GM18508 (cell line): ENCODE results near the gene ATXN7L2.

Source experiments
- ATAC-seq: cut with Tn5 transposase; IDR thresholded peaks from one replicate; pipeline ENCODE4 v1.9.1; 2021; ENCODE audit warnings: moderate number of reproducible peaks; ENCODE audit not compliant: insufficient read depth, unreplicated experiment

The ATXN7L2 gene

DNA sequence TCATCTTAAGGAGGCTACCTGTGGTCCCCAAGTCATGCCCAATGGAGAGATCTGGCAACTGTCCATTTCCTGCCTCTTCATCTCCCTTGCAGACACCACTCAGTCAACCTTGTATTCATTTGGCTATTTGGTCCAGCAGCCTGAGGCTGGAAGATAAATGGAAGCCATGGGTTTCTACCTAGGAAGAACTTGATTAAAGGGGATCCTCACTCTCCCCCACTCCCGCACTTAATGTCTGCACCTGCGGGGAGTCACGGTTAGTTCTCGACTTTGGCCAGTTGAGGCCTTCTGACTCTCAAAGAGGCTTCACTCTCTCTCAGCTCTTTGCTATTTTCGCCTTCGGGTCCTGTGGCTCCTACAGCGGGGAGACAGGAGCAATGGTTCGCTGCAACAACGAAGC is 8.4 kb upstream of the ATXN7L2 start:
- no peak for ATAC-seq

DNA sequence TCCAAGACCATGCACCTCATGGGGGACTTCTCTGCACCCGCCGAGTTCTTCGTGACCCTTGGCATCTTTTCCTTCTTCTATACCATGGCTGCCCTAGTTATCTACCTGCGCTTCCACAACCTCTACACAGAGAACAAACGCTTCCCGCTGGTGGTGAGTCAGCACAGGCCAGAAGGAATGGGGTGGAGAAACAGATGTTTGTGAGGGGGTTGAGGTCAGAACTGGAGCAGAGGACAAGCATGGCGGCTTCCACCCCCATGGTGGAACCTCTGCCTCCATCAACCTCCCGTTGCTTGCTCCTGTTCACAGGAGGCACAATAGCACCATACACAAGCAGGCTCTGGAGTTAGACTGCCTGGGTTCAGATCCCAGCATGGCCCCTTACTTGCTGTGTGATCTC is 6.9 kb upstream of the ATXN7L2 start:
- ATAC-seq, result no peak

DNA sequence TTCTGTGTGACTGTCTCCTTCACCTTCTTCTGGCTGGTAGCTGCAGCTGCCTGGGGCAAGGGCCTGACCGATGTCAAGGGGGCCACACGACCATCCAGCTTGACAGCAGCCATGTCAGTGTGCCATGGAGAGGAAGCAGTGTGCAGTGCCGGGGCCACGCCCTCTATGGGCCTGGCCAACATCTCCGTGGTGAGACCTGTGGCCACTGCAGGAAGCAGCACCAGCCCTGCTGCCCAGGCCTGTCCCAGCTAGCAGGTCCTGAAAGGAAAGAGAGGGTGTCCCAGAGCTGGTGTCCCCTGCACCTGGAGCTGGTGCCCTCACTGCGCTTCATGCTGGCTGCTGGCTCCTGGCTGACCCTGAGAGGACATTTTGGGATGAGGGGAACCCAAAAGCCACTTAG is 5.9 kb upstream of the ATXN7L2 start:
- ATAC-seq, result no peak

DNA sequence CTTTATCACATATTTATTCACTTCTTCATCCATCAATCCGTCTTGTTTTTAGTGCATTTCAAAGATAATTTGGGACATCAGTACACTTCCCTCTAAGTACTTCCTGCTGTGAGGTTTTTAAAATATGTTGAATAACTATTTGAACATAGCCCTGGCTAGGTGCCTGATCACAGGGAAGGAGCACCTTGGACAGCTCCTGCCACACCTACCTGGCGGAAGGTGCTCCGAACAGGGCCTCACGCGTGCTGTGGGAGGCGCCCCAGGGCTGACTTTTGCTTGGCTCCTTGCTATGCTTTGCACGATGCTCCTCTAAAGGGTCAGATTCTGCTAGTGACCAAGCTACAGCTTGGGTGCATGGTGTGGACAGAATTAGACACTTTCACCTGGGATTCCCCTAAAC is 4.9 kb upstream of the ATXN7L2 start:
- no peak for ATAC-seq

DNA sequence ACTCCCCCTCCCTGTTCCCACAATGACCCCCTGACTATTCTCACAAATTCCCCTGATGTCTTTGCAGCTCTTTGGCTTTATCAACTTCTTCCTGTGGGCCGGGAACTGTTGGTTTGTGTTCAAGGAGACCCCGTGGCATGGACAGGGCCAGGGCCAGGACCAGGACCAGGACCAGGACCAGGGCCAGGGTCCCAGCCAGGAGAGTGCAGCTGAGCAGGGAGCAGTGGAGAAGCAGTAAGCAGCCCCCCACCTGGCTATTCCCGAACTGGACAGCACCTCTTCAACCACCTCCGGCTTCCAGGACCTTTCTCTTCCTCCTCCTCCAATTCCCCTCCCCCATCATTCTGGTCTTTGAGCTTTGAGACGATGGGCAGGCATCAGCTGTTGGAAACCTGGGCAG is 4.4 kb upstream of the ATXN7L2 start:
- ATAC-seq, result no peak

DNA sequence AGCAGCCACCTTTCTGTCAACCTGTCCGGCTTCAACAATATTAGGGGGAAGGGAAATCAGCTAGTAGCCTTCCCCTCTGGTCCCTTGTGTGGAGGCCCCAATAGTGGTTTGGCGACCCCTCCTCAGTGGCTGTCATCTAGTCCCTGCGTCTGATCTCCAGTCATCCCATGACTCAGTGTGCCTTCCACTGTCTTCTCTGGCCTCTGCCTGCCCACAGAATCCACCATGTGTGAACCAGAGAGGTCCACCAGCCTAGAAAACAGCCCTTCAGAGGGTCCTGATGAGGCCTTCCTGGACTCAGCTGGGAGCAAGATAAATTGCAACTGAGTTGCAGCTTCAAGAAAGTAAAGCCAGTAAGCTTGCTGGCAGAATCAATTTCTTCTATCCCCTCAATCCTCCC is 3.8 kb upstream of the ATXN7L2 start:
- no peak for ATAC-seq

DNA sequence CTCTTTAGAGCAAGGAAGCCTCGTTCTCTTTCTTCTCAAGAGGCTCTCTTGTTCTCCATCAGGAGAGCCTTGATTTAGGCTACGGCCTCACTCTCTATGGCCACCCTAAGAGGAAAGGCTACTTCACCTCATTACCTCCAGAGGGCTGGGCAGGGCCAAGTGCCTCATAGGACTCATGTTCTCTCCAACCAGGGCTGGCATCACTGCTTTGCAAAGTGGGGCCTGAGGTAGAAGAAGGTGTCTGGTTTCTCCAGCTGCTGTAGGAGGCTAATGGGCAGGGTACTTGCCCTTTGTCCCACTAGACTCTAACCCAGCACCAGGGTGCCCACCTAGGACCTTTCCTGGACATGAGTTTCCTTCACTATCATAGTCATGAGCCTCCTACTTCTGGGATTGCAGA is 2.1 kb upstream of the ATXN7L2 start:
- no peak for ATAC-seq

DNA sequence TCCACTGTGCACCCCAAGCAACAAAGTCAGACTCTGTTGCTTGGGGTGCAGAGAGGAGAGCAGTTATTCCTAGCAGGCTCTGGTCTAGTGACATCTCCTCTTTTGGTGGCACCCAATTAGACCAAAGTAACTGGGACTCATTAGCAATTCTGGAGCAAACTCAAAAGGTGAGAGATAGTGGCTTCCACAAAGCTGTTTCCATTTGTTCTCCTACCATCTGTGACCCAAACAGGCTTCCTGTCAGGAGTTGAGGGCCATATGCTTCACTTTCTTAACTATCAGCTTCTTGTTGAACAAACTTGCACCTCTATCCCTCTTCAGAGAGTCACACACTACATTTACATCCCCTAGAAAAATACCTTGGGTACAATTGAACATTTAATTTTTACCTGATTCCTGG is 1.5 kb upstream of the ATXN7L2 start:
- ATAC-seq, result no peak

DNA sequence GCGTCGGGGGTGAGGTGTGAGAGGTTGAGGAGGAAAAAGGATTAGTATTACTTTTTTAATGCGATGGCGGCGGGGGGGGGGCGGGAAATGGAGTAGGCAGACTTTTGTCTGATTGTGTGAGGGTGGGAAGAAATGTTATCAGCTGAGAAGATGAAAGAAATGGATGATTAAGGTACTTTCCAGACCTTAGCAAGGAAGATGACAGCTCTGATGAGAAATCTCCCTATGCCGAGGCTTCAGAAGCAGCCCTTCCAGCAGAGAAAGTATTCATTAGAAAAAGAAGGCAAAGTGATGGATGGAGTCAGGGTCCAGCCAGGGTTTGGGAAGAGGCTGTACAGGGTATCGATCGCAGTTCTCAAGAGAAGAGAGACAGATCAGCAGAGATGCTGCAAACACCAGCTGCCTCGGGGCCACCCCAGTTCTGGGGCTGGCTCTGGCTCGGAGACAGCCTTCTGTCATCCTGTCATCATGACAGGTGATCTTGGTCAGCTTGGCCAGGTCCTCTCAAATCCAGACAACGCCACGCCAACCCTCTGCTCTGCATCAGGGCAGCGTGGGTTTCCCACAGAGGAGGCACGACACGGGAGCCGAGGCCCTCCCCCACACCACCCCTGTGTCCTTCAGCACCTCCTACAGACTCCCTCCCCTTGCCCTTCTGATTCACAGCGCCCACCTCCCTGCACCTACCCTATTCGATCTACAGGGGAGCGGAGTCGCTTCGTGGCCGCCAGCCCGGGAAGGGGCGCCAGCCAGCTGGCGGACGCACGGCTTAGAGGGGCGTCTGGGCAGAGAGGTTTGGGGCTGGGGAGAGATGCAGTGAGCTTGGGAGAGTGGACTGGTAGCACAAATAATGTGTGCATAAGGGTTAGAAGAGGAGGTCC is 674 bp upstream of the ATXN7L2 start:
- ATAC-seq, result no peak

DNA sequence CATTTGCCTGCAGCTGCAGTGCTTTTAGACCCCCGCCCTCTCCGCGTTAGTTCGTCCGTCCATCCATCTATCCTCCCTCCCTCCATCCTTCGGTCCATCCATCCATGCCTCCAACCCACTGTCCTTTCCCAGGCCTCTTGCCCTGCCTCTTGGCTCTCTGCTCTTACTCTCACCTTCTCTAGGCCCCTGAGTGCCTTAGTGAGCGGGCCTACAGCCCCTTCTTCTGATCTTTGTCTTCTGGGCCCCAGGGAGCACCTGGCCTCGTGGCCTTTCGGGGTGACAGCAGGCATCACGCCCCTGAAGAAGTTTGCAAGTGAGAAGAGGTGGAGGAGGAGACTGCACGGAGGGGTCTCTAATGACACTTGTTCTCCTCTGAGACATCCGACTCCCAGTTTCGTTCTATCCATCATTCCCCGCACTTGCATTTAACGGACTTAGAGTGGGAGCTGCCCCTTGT is 842 bp downstream of the ATXN7L2 start:
- no peak for ATAC-seq

DNA sequence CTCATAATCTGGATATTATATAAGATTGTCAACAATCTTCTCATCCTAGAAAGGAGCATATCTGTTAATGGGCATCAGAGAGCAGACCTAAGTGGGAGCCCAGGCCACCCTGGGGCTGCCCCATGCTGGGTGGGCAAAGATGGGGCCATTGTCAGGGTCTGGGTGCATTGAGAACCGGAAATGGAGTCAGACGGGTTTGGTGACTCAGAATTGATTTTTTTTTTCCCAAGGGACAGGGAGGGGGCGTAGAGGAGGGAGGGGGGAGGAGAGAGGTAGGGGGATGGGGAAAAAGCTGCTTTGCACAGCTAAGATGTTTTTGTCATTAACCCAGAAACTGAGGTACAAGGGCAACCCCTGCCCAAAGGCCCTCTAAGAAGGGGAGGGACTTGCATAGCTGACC is 1.3 kb downstream of the ATXN7L2 start:
- ATAC-seq, result no peak

DNA sequence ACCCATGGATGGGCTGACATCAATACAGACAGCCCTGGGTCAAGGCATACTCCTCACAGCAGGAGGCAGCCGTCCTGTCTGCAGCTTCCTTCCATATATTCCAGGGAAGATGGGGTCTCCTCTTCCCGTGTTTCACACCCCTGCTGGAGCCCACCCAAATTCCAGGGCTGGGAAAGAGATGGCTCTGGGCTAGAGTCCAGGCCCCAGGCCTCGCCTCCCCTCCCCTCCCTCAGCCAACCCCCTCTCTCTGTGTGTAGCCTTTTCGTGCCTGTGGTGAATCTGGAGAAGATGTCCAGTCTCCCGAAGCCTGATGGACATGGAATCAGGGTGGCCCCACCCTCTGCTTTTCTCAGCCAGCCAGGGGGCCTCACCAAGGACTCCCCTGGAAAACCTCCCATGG is 3.6 kb downstream of the ATXN7L2 start:
- no peak for ATAC-seq

DNA sequence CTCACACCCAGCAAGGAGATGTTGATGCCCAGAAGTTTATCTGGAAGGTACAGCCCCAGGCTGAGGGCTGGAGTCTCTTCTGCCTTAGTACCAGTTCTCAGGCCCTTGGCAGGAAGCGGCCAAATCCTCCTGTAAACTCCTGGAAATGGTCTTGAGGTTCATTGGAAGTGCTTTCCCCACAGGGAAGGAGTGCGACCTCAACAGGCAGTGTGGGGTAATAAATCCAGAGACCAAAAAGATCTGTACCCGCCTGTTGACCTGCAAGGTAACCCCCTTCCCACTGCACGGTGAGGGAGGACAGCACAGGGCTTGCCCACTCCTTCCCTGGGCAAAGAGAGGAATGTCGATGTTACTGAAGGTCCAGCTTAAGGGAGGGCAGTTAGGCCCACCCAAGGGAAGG is 4.5 kb downstream of the ATXN7L2 start:
- ATAC-seq, result no peak

DNA sequence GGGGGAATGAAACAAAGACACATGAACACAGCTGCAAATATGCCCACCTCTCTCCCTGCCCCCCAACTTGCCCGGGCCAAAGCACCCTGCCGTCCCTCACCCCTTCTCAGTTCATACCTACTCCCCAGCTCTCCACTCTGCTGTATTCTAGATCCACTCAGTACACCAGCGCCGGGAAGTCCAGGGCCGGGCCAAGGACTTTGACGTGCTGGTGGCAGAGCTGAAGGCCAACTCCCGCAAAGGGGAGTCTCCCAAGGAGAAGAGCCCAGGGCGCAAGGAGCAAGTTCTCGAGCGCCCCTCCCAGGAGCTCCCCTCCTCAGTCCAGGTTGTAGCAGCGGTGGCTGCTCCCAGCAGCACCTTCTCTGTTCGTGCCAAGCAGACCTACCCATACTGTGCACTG is 5.0 kb downstream of the ATXN7L2 start:
- no peak for ATAC-seq

DNA sequence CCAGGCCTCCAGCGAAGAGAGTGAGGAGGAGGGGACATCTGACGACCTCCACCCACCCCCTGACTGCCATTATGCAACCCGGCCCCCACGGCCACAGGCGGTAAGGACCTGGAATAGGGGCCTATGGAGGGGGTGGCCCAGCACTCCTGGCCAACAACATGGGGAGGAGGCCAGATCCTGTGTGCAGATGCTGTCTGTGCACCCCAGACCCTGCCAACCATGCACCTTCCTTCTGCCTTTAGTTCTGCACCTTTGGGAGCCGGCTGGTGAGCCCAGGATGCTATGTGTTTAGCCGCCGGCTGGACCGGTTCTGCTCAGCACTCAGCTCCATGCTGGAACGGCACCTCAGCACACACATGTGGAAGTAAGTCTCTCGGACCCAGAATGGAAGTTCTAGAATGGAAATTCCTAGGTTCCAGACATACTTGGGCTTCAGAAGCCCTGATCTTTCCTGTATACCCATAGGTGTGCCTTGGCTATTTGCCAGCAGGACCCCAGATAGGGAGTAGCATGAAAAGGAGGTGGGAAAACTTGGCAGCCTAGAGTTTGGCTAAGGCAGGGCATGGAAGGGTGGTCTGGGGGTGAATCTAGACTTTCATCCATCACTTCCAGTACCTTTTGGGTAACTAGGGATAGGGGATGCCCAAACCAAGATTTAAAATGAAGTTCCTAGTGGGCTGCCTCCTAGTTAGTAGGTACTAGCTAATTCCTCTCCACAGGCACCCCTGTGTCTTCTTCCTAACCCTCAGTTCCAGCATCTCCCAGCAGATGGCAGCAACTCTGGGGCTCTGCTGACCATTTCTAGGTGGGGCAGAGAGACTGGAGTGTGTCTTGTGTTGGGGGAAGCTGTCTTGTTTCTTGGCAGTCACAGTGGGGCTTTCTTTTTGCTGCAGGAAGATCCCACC is 6.6 kb downstream of the ATXN7L2 start:
- no peak for ATAC-seq

DNA sequence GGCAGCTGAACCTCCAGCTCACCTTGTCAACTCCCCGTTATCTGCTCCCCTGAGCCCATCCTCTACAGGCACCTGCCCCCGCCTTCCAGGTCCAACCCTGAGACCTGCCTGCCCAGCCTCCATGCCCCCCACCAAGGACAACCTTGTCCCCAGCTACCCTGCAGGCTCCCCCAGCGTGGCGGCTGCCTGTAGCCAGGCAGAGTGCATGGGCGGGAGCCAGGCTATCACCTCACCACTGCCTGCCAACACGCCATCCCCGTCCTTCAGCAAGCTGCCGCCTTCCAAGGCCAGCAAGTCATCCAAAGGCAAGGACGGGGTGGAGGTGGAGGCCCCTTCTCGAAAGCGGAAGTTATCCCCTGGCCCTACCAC is 7.2 kb downstream of the ATXN7L2 start:
- no peak for ATAC-seq

DNA sequence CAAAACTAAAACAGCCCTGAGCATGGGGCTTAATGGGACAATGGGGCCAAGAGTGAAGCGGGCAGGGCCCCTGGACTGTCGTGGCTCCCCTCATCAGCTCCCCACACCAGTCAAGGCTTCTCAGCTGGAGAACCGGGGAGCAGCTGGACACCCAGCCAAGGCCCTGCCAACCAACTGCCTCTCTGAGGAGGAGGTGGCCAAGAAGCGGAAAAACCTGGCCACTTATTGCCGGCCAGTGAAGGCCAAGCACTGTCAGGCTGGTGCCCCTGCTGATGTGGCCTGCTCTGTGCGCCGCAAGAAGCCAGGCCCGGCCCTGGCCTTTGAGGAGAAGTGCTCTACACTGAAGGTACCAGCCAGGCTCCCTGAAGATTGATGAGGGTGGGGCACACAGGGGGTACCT is 7.7 kb downstream of the ATXN7L2 start:
- ATAC-seq, result no peak

DNA sequence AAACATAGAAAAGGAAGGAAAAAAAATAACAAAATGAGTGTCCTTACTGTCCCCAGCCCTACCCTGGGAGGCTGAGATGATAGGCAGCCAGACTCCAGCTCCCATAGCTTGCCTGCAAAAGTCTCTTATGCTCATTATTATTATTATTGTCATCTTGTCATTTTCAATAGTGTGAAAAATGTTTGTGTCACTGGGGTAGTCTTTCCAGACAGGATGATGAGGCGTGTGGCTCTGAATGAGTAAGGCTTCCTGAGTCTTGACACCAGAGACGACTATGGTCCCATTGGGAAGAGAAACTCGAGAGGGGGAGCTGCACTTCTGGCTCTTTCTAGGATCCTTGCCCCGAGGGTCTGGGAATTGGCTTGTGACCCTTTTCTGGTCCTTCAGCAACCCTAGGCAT is 9.1 kb downstream of the ATXN7L2 start:
- no peak for ATAC-seq

DNA sequence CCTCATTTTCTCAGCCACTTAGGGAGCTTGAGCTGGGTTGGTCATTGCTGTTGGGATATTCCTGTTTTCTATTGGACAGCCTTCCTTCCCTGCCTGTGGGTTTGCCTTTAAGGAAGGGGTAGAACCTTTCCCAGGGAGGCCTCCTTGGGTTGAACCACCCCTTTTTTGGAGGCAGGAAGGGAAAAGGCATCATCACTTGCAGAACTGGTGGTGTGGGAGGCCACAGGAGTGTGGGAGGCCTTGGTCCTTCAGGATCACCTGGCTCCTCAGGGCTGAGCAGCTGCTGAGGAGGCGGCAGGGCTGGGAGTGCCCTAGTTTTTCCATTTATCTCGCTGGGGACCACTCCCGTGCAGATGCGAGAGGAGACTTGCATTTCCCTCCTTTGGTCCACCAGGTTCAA is 9.5 kb downstream of the ATXN7L2 start:
- ATAC-seq, result no peak

DNA sequence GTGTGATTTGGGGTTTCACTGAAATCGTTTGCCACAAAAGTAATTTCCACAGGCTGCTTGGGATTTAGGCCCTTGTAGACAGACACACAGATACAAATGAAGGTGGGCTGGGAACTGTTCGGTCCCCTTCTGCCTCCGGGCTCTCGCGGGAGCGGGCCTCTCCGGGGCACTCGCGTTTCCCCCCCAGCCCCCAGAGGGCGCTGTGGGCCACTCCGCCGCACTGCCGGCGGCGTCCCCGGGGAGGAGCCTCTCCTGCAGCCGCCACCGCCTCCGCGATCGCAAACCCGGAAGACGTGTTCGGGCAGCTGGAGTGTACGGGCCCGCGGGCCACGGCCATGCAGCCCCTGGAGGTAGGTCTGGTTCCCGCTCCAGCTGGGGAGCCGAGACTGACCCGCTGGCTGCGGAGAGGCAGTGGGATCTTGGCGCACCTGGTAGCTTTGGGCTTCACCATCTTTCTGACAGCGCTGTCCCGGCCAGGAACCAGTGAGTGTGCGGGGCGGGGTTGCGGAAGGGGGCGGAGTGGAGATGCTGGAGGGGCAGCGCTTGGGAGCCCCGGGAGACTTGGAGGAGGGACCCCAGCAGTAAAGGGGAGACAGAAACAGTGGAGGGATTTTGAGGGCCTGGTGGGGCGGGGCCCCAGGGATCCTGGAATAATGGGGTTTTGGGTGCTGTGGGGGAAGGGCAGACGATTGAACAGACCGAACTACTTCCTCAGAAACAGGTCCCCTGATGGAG is 10.3 kb downstream of the ATXN7L2 start, which contains the start of gene CYB561D1:
CYB561D1 (plus strand) TSS at position 290 of the 735 bp plus-strand sequence; CDS start at position 336, 46 bp downstream.
- ATAC-seq, result peak; percentile 48

DNA sequence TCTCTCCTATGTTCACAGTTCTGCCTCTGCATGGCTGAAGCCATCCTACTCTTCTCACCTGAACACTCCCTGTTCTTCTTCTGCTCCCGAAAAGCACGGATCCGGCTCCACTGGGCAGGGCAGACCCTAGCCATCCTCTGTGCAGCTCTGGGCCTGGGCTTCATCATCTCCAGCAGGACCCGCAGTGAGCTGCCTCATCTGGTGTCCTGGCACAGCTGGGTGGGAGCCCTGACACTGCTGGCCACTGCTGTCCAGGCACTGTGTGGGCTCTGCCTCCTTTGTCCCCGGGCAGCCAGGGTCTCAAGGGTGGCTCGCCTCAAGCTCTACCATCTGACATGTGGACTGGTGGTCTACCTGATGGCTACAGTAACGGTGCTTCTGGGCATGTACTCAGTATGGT is 12.0 kb downstream of the ATXN7L2 start:
- ATAC-seq, result no peak
